Keratinocyte (primary cell): ENCODE results near the gene PXDC1. TPM values are rescaled to one million over a fixed set of nuclear protein-coding genes. Genes with fewer than 3 reads are reported as not detected.

Source experiments
- DNase-seq: peaks from one replicate; pipeline ENCODE4 v3.0.0-alpha.2; 2011; ENCODE audit warnings: low read depth, missing footprints, low spot score
- FAIRE-seq: peaks from 2 replicates; lab custom pipeline; 2011; peaks lifted over from hg19 to GRCh38; lab: Jason Lieb, UNC
- H2AFZ ChIP-seq: 2 replicates; pipeline ENCODE4 v1.6.0; 2012; ENCODE audit warnings: low read length, control low read depth, inconsistent platforms; ENCODE audit not compliant: control insufficient read depth
- H3K27ac ChIP-seq: 2 replicates; pipeline ENCODE4 v1.5.1; 2011; ENCODE audit warnings: low read length; ENCODE audit not compliant: control insufficient read depth, insufficient read depth
- H3K27me3 ChIP-seq: 3 replicates; pipeline ENCODE4 v1.6.0; 2011; ENCODE audit warnings: low read length; ENCODE audit not compliant: control insufficient read depth, insufficient read depth; ENCODE audit errors: extremely low read depth
- H3K36me3 ChIP-seq, 2 experiments: 2 replicates in 1 of 2; 3 replicates in 1 of 2; pipeline ENCODE4 v1.5.1; 2011; ENCODE audit warnings: low read length in 2 of 2, mild to moderate bottlenecking in 1 of 2; ENCODE audit not compliant: control insufficient read depth in 2 of 2, insufficient read depth in 2 of 2; ENCODE audit errors: extremely low read depth in 1 of 2
- H3K4me1 ChIP-seq: 3 replicates; pipeline ENCODE4 v1.5.1; 2011; ENCODE audit warnings: low read length; ENCODE audit not compliant: control insufficient read depth, insufficient read depth; ENCODE audit errors: extremely low read depth
- H3K4me2 ChIP-seq: 3 replicates; pipeline ENCODE4 v1.6.0; 2011; ENCODE audit warnings: low read depth, low read length; ENCODE audit not compliant: control insufficient read depth, insufficient read depth; ENCODE audit errors: extremely low read depth
- H3K4me3 ChIP-seq, 3 experiments: fragments of 200-600 bp in 1 of 3; sonication (generic) in 1 of 3; 2 replicates in 2 of 3; 3 replicates in 1 of 3; pipeline ENCODE4 v1.5.1; 2011 to 2016; ENCODE audit warnings: low read length in 3 of 3, mild to moderate bottlenecking in 3 of 3, control low read depth in 2 of 3, inconsistent platforms in 1 of 3, low read depth in 1 of 3, mixed read lengths in 1 of 3, mixed run types in 1 of 3, moderate library complexity in 1 of 3; ENCODE audit not compliant: control insufficient read depth in 2 of 3, insufficient read depth in 2 of 3; ENCODE audit errors: extremely low read depth in 1 of 3
- H3K79me2 ChIP-seq: 2 replicates; pipeline ENCODE4 v1.6.0; 2012; ENCODE audit warnings: low read length; ENCODE audit not compliant: control insufficient read depth, insufficient read depth
- H3K9ac ChIP-seq: 3 replicates; pipeline ENCODE4 v1.6.0; 2011; ENCODE audit warnings: low read length; ENCODE audit not compliant: control insufficient read depth, insufficient read depth; ENCODE audit errors: extremely low read depth
- H3K9me1 ChIP-seq: 3 replicates; pipeline ENCODE4 v1.6.0; 2011; ENCODE audit warnings: low read length; ENCODE audit not compliant: control insufficient read depth, insufficient read depth; ENCODE audit errors: extremely low read depth
- H3K9me3 ChIP-seq: 2 replicates; pipeline ENCODE4 v1.5.1; 2012; ENCODE audit warnings: low read depth, low read length; ENCODE audit not compliant: control insufficient read depth
- H4K20me1 ChIP-seq: 3 replicates; pipeline ENCODE4 v1.6.0; 2011; ENCODE audit warnings: low read length; ENCODE audit not compliant: control insufficient read depth, insufficient read depth; ENCODE audit errors: extremely low read depth
- EZH2 ChIP-seq: IDR thresholded peaks from one replicate; pipeline ENCODE4 v1.6.1; 2012; ENCODE audit warnings: inconsistent platforms, mild to moderate bottlenecking, low read length, moderate library complexity
- dilution Hi-C: fragments of 300-500 bp; cut with MboI; formaldehyde crosslinking; loops from one replicate; pipeline ENCODE4 v1.7.0; 2020; ENCODE audit warnings: low sequenced_read_pairs; ENCODE audit not compliant: extremely low pct_ligation_motif_present
- polyA plus RNA-seq, 5 experiments: library from polyadenylated mRNA; depleted of rRNA in 3 of 5; stranded (reverse) in 3 of 5; stranded (forward) in 1 of 5; unstranded in 1 of 5; fragments of >200 nt; gene quantifications; 1 replicate in 1 of 5; 2 replicates in 3 of 5; 3 replicates in 1 of 5; pipeline versions ENCODE4 v1.2.1 to v1.2.3, GENCODE V29; 2011 to 2012; ENCODE audit warnings: missing spikeins in 2 of 5, low read depth in 1 of 5, low replicate concordance in 1 of 5
- TF ChIP-seq, protein P1 (sequence below), 3 experiments: IDR thresholded peaks in 1 of 3; conservative IDR thresholded peaks in 1 of 3; optimal IDR thresholded peaks in 1 of 3; 2 replicates in 2 of 3; 3 replicates in 1 of 3; pipeline versions ENCODE3 to v1.5.1; 2011; ENCODE audit warnings: low read length in 3 of 3, mild to moderate bottlenecking in 3 of 3, moderate library complexity in 2 of 3, control low read depth in 1 of 3, inconsistent platforms in 1 of 3; ENCODE audit not compliant: insufficient read depth in 2 of 3; ENCODE audit errors: extremely low read depth in 1 of 3

Gene PXDC1
- polyA plus RNA-seq, 1 donor (not counting 4 experiments of a cell fraction or from before 2014, with no cell fraction given) = 17.1 TPM

GRCh38 chr6:3744211-3744900 lies 7.2 kb downstream of the PXDC1 start:
- FAIRE-seq (no peak), DNase-seq (no peak)
- dilution Hi-C loops = no loop called here
- TF ChIP-seq, protein P1, sequence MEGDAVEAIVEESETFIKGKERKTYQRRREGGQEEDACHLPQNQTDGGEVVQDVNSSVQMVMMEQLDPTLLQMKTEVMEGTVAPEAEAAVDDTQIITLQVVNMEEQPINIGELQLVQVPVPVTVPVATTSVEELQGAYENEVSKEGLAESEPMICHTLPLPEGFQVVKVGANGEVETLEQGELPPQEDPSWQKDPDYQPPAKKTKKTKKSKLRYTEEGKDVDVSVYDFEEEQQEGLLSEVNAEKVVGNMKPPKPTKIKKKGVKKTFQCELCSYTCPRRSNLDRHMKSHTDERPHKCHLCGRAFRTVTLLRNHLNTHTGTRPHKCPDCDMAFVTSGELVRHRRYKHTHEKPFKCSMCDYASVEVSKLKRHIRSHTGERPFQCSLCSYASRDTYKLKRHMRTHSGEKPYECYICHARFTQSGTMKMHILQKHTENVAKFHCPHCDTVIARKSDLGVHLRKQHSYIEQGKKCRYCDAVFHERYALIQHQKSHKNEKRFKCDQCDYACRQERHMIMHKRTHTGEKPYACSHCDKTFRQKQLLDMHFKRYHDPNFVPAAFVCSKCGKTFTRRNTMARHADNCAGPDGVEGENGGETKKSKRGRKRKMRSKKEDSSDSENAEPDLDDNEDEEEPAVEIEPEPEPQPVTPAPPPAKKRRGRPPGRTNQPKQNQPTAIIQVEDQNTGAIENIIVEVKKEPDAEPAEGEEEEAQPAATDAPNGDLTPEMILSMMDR (optimal IDR thresholded peaks at IDR 0.05 in 1 of 3, IDR thresholded peaks at IDR 0.05 in 1 of 3, conservative IDR thresholded peaks at IDR 0.05 in 1 of 3; ENCODE audit: extremely low read depth in 1 of 3, insufficient read depth in 2 of 3, low read length in 3 of 3) = no peak
- TF ChIP-seq EZH2 = no peak
- peaks cover 27% of the 10 kb centered on the region for H3K4me1 ChIP-seq
- H4K20me1 ChIP-seq = peaks cover 32% of the 10 kb centered on the region
- H3K9me3 ChIP-seq = no peaks in the 10 kb centered on the region
- H3K9ac ChIP-seq = no peak overlapping the region
- H3K4me2 ChIP-seq = no peak overlapping the region
- peaks cover 4% of the 10 kb centered on the region for H3K9me1 ChIP-seq
- H3K79me2 ChIP-seq = peaks cover 98% of the 10 kb centered on the region
- H3K27ac ChIP-seq = no peak overlapping the region
- H3K27me3 ChIP-seq = no peaks in the 10 kb centered on the region
- no peak overlapping the region for H2AFZ ChIP-seq
- H3K4me3 ChIP-seq = no peak overlapping the region
- peaks cover 16 to 36% of the 10 kb centered on the region in 2 experiments for H3K36me3 ChIP-seq

DNA sequence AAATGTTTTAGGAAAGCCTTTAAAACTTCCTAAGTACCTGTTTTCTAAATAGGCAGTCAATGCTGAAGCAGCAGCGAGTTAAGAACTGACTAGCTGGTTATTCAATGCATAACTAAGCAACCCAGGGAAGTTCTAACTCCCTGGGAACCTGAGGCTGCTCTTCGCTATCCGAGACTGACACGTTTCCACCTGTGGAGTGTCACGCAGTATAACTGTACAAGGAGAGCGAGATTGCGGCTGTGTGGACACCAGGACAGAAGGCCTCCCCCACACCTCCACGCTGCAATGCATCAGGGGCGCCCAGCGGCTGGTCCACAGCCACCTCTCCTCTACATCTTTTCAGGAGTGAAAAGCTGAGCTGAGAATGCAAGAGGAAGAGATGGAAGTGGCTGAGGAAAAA lies 8.0 kb downstream of the PXDC1 start:
- H3K4me3 ChIP-seq = no peak overlapping the region
- no peaks in the 10 kb centered on the region for H3K9me3 ChIP-seq
- FAIRE-seq (no peak), DNase-seq (no peak)
- H3K36me3 ChIP-seq = peaks cover 11 to 37% of the 10 kb centered on the region in 2 experiments
- peaks cover 18% of the 10 kb centered on the region for H3K4me1 ChIP-seq
- H3K27me3 ChIP-seq = no peaks in the 10 kb centered on the region
- H2AFZ ChIP-seq = no peak overlapping the region
- TF ChIP-seq, protein P1 (optimal IDR thresholded peaks at IDR 0.05 in 1 of 3, IDR thresholded peaks at IDR 0.05 in 1 of 3, conservative IDR thresholded peaks at IDR 0.05 in 1 of 3; ENCODE audit: extremely low read depth in 1 of 3, insufficient read depth in 2 of 3, low read length in 3 of 3) = no peak
- TF ChIP-seq EZH2 = no peak
- dilution Hi-C loops = no loop called here
- H3K27ac ChIP-seq = no peak overlapping the region
- H4K20me1 ChIP-seq = peaks cover 23% of the 10 kb centered on the region
- no peak overlapping the region for H3K9ac ChIP-seq
- H3K9me1 ChIP-seq = peaks cover 2% of the 10 kb centered on the region
- no peak overlapping the region for H3K4me2 ChIP-seq
- H3K79me2 ChIP-seq = peaks cover 98% of the 10 kb centered on the region
